HG03039 (cell line): ENCODE measurements around the gene SAMD11.

Experiments
- ATAC-seq: cut with Tn5 transposase; IDR thresholded peaks from one replicate; pipeline ENCODE4 v1.9.1; 2021; ENCODE audit warnings: mild to moderate bottlenecking, moderate library complexity; ENCODE audit not compliant: unreplicated experiment

The SAMD11 gene

DNA sequence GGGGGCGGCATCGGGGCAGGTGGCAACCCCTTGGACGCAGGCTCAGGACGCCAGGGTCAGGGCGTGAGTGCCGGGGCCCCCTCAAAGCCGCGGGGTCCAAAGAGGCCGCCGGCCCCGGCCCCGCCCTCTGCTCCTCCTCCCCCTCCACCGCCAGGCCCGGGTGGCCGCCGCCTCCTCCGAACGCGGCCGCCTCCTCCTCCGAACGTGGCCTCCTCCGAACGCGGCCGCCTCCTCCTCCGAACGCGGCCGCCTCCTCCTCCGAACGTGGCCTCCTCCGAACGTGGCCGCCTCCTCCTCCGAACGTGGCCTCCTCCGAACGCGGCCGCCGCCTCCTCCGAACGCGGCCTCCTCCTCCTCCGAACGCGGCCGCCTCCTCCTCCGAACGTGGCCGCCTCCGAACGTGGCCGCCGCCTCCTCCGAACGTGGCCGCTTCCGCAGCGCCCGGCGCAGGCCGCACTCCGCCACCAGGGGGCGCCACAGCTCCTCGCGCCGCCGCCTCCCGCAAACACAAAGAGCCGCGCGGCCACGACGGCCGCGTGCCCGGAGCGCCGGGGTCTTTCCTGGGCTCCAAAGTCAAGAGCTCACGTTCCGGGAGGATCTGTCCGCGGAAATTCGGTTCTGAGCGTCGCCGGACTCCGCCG lies 19.3 kb upstream of the SAMD11 start:
- peak; percentile 58 for ATAC-seq

DNA sequence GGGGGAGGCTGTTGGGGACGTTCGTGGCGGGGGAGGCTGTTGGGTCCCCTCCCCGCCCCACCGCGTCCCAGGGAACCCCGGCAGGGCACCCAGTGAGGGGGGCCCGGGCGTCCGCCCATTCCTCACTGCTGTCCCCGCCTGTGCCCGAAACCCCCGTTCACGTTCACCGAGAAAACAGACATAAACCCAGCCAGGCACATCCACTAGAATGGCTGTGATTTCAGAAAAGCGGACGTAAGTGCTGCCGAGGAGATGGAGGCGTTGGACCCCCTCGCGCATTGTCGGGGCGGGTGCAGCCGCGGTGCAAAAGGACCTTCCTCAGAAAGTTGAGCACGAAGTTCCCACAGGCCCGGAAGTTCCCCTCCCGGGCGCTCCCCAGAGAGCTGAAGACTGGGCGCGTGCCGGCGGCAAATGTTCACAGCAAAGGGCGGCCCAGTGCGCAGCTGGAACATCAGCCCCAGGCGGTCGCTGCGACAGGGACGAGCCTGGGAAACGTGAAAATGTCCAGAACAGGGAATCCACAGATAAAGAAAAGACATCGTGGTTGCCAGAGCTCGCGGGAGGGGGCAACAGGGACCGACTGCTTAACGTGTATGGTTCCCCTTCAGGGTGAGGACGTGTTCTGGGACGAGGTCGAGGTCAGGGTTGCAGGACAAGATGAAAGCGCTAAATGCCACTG lies 18.5 kb upstream of the SAMD11 start:
- ATAC-seq = no peak

DNA sequence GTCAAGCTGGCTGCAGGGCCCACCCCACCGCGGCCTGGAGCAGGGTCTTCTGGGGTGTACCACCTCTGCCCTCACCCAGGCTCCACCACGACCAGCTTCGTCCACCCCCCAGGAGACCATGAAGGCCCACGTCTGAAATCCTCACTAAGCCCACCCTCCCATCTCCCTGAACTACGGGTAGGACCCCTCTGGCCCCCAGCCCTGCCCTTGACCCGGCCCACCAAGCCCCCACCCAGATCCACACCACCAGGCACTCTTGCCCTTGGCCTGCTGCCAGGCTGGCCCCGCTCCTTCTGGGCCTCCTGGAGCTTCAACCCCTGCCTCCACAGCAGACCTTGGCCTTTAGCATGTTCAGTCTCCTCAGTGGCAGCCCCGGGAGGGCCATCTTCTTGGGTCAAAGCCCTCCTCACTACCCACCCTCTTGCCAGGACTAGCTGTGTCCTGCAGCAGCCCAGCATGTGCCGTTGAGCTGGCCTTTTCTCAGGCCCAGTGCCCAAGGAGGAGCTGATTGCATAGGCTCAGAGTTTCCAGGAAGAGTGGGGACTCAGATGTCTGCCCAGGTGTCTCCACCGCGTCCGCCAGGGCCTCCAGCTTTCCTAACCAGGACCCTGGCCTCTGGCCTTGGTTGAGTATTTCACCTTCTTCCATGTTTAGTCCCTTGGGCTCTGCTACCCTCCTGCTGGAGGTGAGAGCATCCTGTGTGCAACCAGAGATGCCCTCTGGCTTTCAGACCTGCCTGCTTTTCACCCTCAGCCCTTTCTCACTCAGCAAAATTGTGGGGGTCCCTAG lies 17.7 kb upstream of the SAMD11 start:
- no peak for ATAC-seq

DNA sequence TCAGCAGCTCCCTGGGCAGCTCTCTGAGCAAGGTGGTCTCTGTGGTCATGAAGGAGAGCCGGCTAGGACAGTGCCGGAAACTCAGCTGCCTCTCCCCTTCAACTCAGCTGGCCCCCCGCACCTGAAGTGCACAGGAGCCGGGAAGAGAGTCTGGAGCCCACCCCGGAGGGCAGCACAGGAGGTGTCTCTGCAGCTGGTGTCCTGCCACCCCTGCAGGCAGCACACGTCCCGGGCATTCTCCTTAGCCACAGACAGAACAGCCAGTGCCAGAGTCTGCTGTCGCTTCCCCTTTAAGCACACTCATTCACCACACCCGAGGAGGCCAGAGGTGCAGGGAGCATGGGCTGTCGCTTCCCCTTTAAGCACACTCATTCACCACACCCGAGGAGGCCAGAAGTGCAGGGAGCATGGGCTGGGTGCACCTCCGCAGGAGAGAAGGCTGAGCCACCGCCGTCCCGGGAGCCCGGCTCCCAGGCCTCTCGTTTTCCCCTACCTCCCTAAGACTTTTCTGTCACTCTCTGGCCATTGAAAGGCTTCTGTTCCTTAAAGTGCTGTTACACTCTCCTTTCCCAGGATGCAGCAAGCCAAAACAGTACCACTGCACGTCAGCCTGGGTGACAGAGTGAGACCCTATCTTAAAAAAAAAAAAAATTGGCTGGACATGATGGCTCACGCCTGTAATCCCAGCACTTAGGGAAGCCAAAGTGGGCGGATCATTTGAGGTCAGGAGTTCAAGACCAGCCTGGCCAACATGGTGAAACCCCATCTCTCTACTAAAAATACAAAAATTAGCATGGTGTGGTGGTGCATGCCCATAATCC lies 16.9 kb upstream of the SAMD11 start:
- ATAC-seq = no peak

DNA sequence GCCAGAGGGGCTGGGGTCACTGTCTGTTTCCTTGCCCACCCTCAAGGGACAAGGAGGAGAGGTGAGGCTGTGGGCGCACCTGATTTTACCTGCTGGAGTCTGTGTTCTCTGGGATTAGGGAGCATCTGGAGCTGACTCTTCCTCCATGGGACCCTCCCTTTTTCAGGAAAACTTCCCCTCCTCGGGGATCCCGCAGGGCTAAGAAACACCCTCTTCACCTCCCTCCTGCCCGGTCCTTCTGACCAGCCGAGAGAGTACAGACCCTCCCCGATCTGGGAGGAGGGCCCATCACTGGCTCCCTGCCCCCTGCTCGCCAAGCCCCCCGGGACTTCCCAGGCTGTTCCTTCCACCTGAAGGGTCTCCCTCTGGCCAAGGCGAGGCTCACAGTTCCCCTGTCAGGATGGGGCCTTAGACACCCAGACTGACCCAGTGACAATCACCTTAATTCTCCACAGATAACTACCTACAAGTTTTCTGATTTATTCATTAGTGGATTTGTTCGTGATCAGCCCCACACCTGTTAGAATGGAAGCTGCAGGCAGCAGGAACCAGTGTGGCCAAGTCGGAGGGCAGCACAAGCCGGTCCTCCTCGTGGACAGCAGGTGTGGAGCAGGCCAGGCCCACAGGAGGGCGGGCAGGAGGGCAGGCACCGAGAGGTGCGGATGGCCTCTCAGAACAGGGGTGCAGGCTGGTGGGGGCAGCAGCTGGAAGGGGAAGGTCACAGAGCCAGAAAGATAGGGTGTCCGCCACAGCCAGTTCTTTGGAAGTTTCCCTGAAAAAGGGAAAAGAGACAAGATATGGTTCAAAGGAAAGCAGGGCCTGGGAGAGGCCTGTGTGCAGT lies 15.9 kb upstream of the SAMD11 start:
- ATAC-seq = no peak

DNA sequence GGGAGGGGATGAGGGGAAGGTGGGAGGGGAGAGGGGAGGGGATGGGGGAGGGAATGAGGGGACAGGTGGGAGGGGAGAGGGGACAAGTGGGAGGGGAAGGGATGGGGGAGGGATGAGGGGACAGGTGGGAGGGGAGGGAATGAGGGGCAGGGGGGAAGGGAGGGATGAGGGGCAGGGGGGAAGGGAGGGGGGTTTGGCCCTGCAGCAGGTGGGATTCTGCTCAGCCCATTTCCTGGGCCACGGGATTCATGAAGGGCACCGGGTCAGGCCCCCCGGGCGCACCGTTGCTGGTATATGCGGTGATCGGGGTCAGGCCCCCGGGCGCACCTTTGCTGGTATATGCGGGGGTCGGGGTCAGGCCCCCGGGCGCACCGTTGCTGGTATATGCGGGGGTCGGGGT lies 15.1 kb upstream of the SAMD11 start:
- ATAC-seq = no peak

DNA sequence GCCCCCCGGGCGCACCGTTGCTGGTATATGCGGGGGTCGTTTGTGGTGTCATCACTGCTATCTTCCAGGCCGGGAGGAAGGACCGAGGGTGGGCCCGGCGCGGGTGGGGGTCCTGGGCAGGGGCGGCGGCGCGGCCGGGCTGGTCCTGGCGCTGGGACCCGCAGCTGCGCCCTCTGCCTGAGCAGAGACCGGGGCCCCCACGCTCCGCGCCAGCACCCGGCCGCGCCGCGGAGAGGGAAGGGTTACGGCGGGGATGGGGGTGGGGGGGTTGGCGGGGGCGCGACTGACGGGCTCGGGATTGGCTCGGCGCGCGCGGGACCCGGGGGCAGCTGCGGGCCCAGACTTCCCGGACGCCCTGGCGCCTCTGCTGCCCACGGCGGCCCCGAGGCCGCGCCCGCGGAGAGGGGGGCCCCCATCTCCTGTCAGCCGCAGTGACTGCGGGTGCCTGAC lies 13.8 kb upstream of the SAMD11 start:
- ATAC-seq = no peak

DNA sequence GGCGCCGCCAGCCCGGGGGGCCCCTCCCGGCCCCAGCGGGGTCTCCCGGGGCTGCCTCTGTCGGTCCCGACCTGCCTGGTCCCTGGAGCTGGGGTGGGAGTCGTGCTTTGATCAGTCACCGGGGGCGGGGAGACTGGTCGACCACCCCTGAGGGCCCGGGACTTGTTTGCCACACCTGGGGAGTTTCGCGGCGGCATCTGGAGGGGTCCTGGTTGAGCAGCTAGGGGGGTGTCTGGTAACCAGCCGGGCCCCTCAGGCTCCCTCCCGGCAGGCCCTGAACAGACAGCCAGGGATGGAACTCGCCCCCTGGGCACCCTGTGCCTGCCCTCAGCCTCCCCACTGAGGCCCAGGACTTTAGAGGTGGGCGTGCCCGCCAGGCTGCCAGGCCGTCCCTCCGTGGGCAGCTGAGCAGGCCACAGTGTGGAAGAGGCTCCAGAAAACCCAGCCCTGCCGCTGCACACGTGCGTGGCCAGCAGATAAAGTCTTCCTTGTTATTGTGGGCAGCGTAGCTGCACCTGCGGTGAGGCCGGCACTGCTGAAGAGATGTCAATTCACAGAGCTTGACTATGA lies 13.3 kb upstream of the SAMD11 start:
- ATAC-seq = no peak

DNA sequence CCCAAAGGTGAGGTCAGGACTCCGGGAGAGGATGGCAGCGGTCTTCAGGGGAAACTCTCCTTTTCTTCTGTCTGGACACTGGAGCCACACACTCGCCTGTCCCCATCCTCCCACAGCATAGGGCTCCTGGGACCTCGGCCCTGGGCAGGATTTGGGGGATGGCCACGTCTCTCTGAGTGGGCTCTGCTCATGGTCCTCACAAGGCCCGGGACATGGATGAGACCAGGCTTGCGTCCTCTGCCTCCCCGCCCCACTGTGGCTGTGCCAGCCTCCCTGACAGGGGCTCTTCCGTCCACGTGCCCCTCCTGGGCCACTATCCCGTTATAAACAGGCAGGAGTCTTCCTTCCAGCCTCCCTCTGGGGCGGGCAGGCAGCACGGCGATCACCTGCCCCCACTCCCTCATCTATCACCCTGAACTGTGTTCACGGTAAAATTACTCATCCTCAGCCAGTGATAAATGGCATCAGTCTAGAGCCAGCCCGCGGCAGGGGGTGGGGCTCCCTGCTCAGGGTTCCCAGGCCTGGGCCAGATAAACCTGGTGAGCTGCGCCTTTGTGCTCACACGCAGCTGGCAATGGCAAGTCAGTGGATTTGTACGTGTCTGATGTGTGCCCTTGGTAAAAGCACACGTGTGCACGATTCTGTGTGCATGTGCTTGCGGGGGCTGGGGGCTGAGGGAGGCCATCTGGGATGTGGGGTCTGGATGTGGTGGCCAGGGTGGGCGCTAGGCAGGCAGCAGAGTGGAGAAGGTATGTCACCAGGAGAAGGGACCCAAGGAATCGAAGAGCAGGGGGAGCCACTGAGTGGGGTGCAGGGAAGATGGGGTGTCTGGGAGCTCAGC lies 12.6 kb upstream of the SAMD11 start:
- ATAC-seq = no peak

DNA sequence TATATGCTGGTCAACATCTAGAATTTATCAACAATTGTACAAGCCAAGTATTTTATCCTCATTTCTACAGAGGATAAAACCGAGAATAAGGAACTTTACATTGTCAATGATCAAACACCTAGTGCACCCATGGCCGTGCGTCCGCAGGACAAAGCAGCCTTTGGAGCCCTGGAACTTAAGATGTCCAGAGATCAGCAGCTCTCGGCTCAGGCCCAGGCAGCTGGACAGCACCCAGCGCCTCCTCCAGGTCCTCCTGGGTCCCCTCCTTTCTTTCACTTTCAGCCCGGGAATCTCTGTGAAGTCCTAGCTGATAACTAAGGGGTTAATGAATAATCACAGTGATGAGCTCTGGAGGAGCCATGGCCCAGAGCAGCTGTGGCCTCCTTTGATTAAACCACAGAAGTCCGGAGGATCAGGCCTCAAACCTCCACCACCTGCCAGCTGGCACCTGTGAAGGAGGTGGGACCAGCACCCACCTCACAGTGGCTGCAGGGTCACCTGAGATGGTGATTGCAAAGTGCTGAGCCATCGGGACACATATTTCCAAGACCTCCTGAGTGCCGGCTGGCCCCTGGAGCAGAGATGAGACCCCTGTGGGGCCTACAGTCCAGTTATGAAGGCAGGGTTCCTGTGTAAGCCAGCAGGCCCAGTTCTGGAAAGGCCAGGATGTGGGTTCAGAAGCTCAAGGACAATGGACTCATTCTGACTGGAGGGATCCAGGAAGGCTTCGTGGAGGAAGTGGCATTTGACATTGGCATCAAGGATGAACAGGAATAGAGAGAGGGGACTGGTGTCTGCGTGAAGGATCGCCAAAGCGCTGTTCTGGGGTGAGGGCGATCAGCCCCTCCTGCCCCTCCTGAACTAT lies 11.6 kb upstream of the SAMD11 start:
- no peak for ATAC-seq

DNA sequence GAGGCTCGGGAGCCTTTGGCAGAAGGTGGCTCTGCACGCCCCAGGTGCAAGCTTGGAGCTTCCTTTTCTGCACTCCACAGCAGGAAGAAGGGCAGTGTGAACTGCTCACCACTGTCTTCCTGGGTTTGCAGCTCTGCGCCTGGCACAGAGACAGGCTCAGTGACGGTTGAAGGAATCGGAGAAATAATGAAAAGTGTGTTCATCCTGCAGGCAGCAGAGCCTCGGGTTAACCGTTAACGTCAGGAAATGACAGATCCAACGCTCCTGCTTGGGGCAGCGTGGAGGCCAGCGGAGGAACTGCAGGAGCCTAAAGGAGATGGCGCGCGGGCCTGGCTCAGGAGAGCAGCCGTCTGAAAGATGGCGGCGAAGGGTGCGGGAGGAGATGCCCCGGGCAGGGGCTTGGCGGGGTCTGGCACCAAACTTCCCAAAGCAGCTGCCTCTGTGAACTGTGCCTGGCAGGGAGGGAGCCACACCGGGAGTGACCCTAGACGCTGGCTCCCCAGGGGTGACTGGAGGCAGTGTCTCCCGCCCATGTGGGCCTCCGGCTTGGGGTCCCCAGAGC lies 10.9 kb upstream of the SAMD11 start:
- no peak for ATAC-seq

DNA sequence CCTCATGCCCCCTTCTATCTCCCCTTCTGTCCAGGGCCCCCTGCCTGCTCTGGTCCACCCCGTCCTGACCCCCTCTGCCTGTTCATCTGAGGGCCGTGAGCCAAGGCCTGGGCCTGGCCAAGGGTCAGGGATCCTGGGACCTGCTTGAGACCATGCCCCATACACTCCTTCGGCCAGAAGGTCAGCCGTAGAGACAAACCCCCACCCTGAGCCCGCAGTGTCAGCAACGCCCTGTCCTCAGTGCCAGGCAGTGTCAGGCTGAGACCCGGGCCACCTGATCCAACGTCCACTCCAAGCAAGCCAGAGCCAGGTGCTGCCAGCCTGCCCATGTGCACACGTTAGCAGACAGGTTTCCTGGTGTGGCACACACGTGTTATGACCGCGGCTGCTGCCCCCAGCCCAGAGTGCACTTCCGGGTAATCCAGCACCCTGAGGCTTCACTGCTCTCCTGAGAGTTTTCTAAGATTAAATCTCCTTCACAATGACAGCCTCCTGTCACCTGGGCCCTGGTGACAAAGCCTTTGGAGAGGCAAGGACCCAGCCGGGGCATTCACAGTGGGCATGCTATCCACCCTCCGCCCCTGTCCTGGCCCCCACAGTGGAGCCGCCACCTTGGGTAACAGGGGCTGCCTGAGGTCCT lies 10.1 kb upstream of the SAMD11 start:
- no peak for ATAC-seq

DNA sequence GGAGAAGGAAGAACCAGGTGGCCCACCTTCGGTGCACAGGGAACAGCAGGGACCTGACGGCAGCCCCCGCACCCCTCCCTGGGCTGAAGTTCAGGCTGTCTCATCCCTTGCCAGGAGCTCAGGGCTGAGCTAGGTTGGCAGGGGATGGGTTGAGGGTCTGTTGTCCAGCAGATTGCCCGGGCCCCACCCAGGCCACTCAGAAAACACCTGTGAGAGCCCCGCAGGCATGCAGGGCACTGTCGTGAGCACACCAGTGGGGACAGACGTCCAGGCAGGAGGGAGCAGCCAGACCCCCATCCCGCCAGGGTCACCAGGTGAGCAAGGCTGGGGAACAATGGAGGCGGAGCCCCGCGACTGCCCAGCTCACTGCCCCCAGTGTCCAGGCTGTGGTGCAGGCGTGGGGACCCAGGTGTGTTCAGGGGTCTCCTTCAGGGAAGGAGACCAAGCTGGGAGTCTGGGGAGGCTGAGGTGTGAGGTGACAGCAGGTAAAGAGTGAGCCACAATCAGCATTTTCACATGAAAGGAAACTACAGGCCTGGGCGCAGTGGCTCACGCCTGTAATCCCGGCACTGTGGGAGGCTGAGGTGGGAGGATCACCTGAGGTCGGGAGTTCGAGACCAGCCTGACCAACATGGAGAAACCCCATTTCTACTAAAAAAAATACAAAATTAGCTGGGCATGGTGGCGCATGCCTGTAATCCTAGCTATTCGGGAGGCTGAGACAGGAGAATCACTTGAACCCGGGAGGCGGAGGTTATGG lies 9.4 kb upstream of the SAMD11 start:
- ATAC-seq = no peak

DNA sequence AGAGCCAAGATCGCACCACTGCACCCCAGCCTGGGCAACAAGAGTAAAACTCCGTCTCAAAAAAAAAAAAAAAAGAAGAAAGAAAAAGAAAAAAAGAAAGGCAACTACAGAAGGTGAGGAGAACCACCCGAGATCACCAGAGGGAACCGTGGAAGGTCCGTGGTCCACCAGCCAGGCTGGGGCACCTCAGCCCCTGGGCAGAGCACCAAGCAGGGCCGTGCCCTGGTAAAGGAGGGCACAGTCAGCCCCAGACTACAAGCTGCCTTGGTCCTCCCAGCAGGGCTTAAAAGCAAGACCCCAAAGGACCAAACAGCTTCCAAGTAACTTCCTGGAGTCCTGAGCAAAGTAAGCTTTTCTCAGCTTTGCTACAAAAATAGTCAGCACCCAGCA lies 8.8 kb upstream of the SAMD11 start:
- ATAC-seq = no peak

DNA sequence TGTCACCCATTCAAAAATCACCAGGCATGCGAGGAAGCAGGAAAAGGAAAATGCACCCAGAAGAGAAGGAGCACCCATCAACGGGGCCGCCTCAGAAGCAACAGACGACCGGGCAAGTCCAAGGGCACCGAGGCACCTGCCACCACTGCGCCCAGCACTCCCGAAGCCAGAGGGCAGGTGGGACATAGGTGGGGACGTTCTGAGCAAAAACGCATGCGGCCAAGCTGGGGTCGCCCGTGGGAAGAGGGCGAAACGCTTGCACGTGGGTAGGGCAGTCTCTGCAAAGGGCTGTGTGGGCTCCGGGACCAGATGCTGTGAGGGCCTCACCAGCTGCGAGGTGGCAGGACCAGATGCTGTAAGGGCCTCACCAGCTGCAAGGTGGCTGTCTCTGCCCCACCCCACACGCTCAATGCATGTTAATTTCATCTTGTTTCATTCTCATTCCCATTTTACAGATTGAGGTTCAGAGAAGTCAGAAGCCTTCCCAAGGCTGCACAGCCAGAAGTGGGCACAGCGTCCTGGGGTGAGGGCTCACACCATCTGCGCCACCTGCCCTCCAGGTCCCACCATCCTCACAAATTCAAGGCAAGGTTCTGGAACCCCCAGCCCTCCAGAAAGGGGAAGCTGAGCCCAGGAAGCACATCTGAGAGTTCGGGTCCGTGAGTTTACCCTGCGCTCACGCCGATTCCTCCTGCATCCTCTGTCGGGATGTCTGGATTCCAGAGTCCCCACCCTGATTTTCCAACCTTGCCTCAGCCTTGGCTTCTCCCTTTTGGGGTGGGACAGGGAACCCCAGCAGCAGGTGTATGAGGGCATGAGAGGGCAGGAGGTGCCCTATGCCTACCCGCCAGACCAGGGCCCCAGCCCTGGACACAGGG lies 8.2 kb upstream of the SAMD11 start:
- no peak for ATAC-seq
